ENCODE results near the gene STARD13. TPM values are rescaled to one million over a fixed set of nuclear protein-coding genes. Genes with fewer than 3 reads are reported as not detected.

STARD13 gene
- total RNA-seq, 3 donors from 2014 or later: 34.5 to 92.4 (median 35.2) TPM

DNA sequence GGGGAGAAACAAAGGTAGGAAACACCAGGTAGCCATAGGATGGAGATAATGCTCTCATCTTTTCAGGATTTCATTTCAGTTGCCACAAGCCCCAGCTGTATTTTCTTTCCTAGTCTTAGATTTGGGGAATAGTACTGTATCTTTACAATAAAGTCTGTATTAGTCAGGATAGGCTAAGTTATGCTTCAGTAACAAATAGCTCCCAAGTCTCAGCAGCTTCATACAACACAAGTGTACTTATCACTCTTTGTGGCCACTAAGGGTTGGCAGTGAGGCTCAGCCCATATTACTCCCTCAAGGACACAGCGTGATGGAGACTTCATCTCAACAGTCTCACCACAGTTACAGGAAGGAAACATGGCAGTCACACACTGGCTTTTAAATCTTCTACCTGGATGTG is 61.4 kb downstream of the STARD13 start:
- H3K36me3 ChIP-seq (ENCODE audit: low read depth): no peaks in the 10 kb centered on the region
- H3K4me3 ChIP-seq: no peak overlapping the region
- DNase-seq (no peak), ATAC-seq (no peak)
- peaks cover 4% of the 10 kb centered on the region for H3K9me3 ChIP-seq
- TF ChIP-seq, protein P1, sequence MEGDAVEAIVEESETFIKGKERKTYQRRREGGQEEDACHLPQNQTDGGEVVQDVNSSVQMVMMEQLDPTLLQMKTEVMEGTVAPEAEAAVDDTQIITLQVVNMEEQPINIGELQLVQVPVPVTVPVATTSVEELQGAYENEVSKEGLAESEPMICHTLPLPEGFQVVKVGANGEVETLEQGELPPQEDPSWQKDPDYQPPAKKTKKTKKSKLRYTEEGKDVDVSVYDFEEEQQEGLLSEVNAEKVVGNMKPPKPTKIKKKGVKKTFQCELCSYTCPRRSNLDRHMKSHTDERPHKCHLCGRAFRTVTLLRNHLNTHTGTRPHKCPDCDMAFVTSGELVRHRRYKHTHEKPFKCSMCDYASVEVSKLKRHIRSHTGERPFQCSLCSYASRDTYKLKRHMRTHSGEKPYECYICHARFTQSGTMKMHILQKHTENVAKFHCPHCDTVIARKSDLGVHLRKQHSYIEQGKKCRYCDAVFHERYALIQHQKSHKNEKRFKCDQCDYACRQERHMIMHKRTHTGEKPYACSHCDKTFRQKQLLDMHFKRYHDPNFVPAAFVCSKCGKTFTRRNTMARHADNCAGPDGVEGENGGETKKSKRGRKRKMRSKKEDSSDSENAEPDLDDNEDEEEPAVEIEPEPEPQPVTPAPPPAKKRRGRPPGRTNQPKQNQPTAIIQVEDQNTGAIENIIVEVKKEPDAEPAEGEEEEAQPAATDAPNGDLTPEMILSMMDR (IDR thresholded peaks at IDR 0.05): no peak
- H3K4me1 ChIP-seq (ENCODE audit: low read depth): peaks cover 13% of the 10 kb centered on the region
- intact Hi-C loops (cut with DNase I, micrococcal nuclease): no loop called here

- Histone ChIP-seq H3K4me3 (no peak overlapping the region), H3K36me3 (ENCODE audit: low read depth) (no peaks in the 10 kb centered on the region), H3K9me3 (peaks cover 4% of the 10 kb centered on the region), H3K4me1 (ENCODE audit: low read depth) (peaks cover 20% of the 10 kb centered on the region)
- ATAC-seq (no peak), DNase-seq (no peak)
- intact Hi-C loops (cut with DNase I, micrococcal nuclease): loop anchor here in 1 of 2 donors (10.0 kb wide), 1 partner anchor 505 kb away; no protein-coding TSS in a partner anchor
- TF ChIP-seq, protein P1 (IDR thresholded peaks at IDR 0.05): no peak
Observed at GRCh38 chr13:33219926-33220325, 65.6 kb downstream of the STARD13 start.

DNA sequence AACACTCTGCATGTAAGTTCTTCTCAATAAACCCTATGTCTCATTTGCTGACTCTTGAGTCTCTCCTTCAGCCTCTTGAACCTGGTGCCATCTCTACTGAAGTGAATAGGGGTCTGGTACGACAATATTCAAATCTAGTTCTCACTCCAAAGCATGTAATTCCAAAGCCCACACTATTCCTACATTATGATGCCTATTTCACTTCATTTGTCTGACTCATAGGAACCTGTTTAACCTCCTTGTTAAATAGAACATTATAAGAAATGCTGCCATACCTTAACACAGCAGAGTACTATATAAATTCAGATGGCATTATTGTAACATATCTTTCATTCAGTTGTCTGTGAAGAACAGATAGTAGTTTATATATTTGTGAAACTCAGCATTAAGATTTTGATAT is 67.1 kb downstream of the STARD13 start:
- TF ChIP-seq, protein P1 (IDR thresholded peaks at IDR 0.05): no peak
- Histone ChIP-seq H3K4me3 (no peak overlapping the region), H3K4me1 (ENCODE audit: low read depth) (peaks cover 20% of the 10 kb centered on the region), H3K9me3 (no peaks in the 10 kb centered on the region), H3K36me3 (ENCODE audit: low read depth) (no peaks in the 10 kb centered on the region)
- DNase-seq: no peak
- ATAC-seq: peak; percentile 61
- intact Hi-C loops (cut with DNase I, micrococcal nuclease): loop anchor here in 1 of 2 donors (10.0 kb wide), 1 partner anchor 506 kb away; no protein-coding TSS in a partner anchor

GRCh38 chr13:33218020-33218419 is 67.5 kb downstream of the STARD13 start:
- H3K36me3 ChIP-seq (ENCODE audit: low read depth): no peaks in the 10 kb centered on the region
- DNase-seq: peak in 1 of 3 donors; percentile 42
- H3K4me3 ChIP-seq: no peak overlapping the region
- intact Hi-C loops (cut with DNase I, micrococcal nuclease): loop anchor here in 1 of 2 donors (10.0 kb wide), 1 partner anchor 507 kb away; no protein-coding TSS in a partner anchor
- peak; percentile 96 for ATAC-seq
- H3K9me3 ChIP-seq: no peaks in the 10 kb centered on the region
- TF ChIP-seq, protein P1 (IDR thresholded peaks at IDR 0.05): no peak
- peaks cover 20% of the 10 kb centered on the region for H3K4me1 ChIP-seq (ENCODE audit: low read depth)

DNA sequence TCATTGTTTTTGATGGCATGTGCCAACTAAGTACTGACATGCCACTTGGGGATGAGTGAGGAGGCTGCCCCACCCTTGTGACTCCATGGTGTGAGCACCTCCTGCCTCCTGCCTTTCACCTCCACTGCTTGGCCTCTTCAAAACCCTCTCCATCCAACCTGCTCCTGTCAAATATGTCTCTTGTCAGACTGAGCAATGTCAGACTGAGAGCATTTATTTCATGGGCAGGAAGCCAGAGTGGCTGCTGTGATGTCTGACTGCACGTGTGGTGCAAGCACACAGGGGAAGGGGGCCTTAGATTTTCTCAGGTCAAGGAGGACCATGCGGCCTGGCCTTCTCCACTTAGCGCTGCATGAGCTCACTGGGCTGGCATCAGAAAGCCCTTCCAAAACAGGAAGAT is 68.3 kb downstream of the STARD13 start:
- ATAC-seq: no peak
- no peak for DNase-seq
- Histone ChIP-seq H3K4me3 (no peak overlapping the region), H3K9me3 (no peaks in the 10 kb centered on the region), H3K36me3 (ENCODE audit: low read depth) (no peaks in the 10 kb centered on the region), H3K4me1 (ENCODE audit: low read depth) (peaks cover 20% of the 10 kb centered on the region)
- TF ChIP-seq, protein P1 (IDR thresholded peaks at IDR 0.05): no peak
- intact Hi-C loops (cut with DNase I, micrococcal nuclease): loop anchor here in 1 of 2 donors (10.0 kb wide), 1 partner anchor 508 kb away; no protein-coding TSS in a partner anchor
